OCI-LY7 (cell line): ENCODE results near the gene TRIM56.

Source experiments
- CTCF ChIP-seq: fragments of 200-600 bp; sonication (generic); conservative IDR thresholded peaks from 2 replicates; pipeline ENCODE4 v1.5.1; 2014; ENCODE audit warnings: mild to moderate bottlenecking, antibody characterized with exemption, low read length, moderate library complexity, mixed read lengths
- EZH2phosphoT487 ChIP-seq: fragments of 200-600 bp; sonication (generic); IDR thresholded peaks from 2 replicates; pipeline ENCODE4 v1.6.1; 2018; ENCODE audit warnings: low read depth, borderline replicate concordance, mild to moderate bottlenecking, mixed run types, antibody characterized with exemption, low read length, moderate library complexity, mixed read lengths

GRCh38 chr7:101140746-101141382 lies 55.6 kb downstream of the TRIM56 start:
- no peak for TF ChIP-seq CTCF
- TF ChIP-seq EZH2phosphoT487: no peak
